ENCODE results near the gene LMLN.
"Not testable (repeated sequence)": the region's sequence is repeated elsewhere in the genome, so short reads cannot be mapped to it uniquely, and the experiment has no call there.

Gene LMLN

DNA sequence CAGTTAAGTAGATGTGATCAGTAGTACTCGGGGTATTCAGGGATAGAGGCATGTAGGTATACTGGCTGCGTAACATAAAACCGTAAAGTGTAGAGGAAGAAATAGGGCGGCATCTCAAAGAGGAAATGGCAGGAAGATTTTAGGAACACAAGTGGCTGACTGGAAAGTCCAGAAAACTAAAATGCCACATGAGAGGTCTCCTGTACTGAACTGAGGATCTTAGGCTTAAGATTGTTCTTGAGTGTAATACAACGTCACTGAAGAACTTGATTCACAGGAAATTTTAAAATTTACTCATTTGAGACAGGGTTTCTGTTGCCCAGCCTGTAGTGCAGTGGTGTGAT is 2.3 kb upstream of the LMLN start:
- no peak for DNase-seq

DNA sequence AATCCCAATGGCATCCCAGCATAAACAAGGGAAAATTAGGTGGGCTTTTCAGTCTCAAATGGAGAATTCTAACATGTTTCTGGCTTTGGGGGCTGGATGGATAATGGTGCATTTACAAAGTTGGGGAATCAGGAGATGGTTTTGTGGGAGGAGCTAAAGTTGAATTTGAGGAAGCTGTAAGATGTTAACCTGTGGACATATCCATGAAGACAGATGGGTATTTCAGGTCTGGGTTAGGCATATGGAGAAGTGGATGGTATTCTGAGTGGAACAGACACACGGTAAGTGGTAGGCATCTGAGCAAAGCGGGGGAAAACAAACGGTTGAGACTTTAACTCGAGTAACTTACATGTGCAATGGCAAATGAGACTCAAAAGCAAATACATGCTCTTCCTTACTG is 1.7 kb upstream of the LMLN start:
- DNase-seq, result no peak

- not testable (repeated sequence) for DNase-seq
These were observed 1.2 kb upstream of the LMLN start for GRCh38 chr3:197958848-197959247.

GRCh38 chr3:197959500-197959890 is 522 bp upstream of the LMLN start:
- DNase-seq, result no peak

GRCh38 chr3:197960694-197961581 is 921 bp downstream of the LMLN start:
- no peak for DNase-seq

GRCh38 chr3:197961582-197961945 is 1.5 kb downstream of the LMLN start:
- no peak for DNase-seq

- no peak for DNase-seq
These were observed 3.1 kb downstream of the LMLN start for GRCh38 chr3:197963019-197963637.

GRCh38 chr3:197967337-197967989 is 7.4 kb downstream of the LMLN start:
- not testable (repeated sequence) for DNase-seq

DNA sequence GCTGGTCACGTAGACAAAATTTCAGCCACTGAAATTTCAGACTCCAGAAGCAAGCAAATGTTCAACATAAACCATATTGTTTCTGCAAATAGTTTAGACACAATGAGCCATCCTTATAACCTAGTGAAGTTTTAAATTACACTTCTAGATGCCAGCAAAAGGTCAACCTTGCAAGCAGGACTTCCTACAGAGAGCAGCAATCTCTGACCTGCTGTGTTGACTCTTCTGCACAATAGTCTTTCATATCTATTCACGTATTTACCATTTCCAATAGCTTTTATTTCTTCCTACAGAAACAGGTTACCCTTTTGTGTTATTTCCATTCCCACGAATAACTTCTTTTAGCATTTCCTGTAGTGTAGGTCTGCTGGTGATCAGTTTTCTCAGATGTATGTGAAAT is 10.6 kb downstream of the LMLN start:
- DNase-seq, result no peak

GRCh38 chr3:197974016-197974415 is 14.0 kb downstream of the LMLN start:
- DNase-seq, result no peak

- no peak for DNase-seq
These were observed 15.3 kb downstream of the LMLN start for GRCh38 chr3:197975311-197975710.

GRCh38 chr3:197983076-197983475 is 23.1 kb downstream of the LMLN start:
- DNase-seq, result no peak

- DNase-seq, result no peak
These were observed 29.6 kb downstream of the LMLN start for GRCh38 chr3:197989651-197990050.

DNA sequence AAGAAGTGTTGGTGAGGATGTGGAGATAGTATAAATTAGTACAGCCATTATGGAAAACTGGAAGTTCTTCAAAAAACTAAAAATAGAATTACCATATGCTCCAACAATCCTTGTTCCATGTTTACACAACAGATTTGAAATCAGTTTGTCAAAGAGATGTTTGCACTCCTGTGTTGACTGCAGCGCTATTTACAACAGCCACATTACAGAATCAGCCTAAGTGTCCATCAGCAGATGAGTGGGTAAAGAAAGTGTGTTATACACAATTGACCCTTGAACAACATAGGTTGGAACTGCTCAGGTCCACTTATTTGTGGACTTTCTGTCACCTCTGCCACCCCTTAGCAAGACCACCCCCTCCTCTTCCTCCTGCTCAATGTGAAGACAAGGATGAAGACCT is 34.7 kb downstream of the LMLN start:
- DNase-seq, result no peak

DNA sequence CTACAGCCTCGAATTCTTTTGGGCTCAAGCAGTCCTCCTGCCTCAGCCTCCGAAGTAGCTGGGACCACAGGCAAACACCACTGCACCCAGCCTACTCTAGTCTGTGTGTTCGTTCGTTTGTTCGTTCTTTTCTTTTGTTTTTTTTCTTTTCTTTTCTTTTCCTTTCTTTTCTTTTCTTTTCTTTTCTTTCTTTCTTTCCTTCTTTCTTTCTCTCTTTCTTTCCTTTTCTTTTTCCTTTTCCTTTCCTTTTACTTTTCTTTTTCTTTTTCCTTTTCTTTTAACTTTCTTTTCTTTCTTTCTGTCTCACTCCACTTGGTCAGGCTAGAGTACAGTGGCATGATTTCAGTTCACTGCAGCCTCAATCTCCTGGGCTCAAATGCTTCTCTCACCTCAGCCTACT is 36.8 kb downstream of the LMLN start:
- no peak for DNase-seq

DNA sequence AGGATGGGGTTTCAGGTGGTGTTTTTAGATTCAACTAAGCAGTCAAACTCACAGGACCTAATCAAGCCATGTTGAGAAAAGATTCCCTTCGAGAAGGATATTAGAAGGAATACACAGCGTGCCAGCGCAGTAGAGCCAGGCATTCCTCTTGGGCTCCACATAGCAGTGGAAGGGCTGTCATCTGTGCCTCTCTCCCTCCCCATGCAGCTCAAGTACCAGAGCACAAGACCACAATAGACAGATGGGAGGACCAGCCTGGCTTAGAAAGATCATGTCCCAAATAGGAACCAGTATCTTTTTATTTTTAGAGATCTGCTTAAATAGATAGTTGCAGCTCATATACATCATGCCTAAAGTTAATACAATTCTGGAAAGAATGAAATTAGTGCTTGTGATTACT is 37.9 kb downstream of the LMLN start:
- DNase-seq, result no peak

- no peak for DNase-seq
These were observed 57.1 kb downstream of the LMLN start for GRCh38 chr3:198017090-198017489.

- no peak for DNase-seq
These were observed 58.4 kb downstream of the LMLN start for GRCh38 chr3:198018416-198018815.

DNA sequence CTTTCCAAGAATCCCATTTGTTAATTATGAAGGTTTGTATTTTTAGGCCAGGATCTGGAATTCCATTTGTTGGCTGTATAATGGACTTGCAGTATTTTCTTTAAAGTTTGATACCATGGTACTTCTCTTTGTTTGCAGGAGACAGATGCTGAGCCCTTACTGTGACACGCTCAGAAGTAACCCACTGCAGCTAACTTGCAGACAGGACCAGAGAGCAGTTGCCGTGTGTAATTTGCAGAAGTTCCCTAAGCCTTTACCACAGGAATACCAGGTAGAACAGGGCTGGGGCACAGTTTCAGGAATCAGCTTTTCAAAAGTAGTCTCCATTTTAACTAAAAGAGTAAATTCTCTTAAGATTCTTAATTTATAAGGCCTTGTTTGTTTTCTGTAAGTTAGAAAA is 59.1 kb downstream of the LMLN start:
- no peak for DNase-seq

DNA sequence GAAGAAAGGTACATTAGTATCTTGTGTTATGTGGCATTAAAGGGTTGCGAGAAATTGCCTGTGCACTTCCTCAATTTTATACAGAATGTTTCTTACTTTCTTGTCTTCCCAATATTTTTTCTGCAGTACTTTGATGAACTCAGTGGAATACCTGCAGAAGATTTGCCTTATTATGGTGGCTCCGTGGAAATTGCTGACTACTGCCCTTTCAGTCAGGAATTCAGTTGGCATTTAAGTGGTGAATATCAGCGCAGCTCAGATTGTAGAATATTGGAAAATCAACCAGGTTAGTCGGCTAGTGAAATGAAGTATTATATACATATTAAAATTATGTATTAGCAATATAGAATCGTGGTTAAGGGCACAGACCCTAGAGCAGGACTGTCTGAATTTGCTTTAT is 61.3 kb downstream of the LMLN start:
- DNase-seq, result no peak

GRCh38 chr3:198022604-198023003 is 62.6 kb downstream of the LMLN start:
- no peak for DNase-seq

DNA sequence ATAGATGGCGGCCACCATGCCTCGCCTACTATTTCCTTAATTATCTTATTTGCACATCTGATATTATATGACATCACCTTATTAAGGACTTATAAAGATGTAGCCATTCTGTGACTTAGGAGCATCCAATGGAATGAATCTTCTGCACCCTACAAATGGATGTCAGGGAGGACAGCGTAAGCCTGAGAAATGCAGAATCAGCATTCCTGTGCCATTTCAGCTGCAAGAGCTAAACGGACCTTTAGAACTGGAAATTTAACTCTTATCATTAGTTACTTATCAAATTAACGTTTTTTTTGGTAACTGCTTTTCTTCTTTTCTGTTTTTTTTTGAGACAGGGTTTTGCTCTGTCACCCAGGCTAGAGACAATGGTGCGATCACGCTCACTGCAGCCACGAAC is 65.6 kb downstream of the LMLN start:
- no peak for DNase-seq

DNA sequence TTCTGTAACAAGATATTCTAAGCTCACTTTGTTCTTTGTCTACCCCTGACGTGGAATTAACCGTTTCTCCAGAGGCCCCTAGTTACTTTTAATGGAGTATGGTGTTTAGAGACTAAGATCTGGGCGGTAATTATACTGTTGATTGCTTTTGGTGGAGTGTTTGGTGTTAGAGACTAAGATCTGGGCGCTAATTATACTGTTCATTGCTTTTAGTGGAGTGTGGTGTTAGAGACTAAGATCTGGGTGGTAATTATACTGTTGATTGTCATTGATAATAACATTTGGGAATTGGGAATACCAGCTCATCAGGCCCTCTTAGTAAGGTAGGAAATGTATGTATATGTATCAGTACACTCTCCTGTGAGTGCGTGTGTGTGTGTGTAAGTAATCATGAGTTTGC is 66.6 kb downstream of the LMLN start:
- DNase-seq, result no peak

GRCh38 chr3:198027045-198027798 is 67.2 kb downstream of the LMLN start:
- no peak for DNase-seq

All from activated CD8-positive, alpha-beta memory T cell treated with anti-CD3 and anti-CD28 coated beads, Interleukin-2, amount 50 U/mL, for 48 hours (primary cell).